Gastroesophageal sphincter (tissue), 4 donors: ENCODE results near the gene UCN. TPM values are rescaled to one million over a fixed set of nuclear protein-coding genes. Genes with fewer than 3 reads are reported as not detected.

Experiments used
- ATAC-seq: fragments of 150-250 bp; one replicate; pipeline ENCODE4 v1.9.1; 2016; ENCODE audit warnings: mild to moderate bottlenecking, moderate library complexity
- H3K27ac ChIP-seq, 4 donors: fragments of 200-600 bp; sonication (generic) in 3 of 4; 1 replicate in 3 of 4; 2 replicates in 1 of 4; pipeline ENCODE4 v1.5.1; 2016 to 2019
- H3K27me3 ChIP-seq: fragments of 200-600 bp; sonication (generic); one replicate; pipeline ENCODE4 v1.5.1; 2019
- H3K36me3 ChIP-seq, 2 donors: fragments of 200-600 bp; sonication (generic); one replicate each; pipeline ENCODE4 v1.5.1; 2019; ENCODE audit warnings: control low read depth in 1 of 2
- H3K4me1 ChIP-seq, 3 donors: fragments of 200-600 bp; sonication (generic); 1 replicate in 2 of 3; 2 replicates in 1 of 3; pipeline ENCODE4 v1.5.1; 2016 to 2019; ENCODE audit warnings: control low read depth in 2 of 3
- H3K4me3 ChIP-seq, 2 donors: fragments of 200-600 bp; sonication (generic); one replicate each; pipeline ENCODE4 v1.5.1; 2019; ENCODE audit warnings: mild to moderate bottlenecking in 1 of 2, moderate library complexity in 1 of 2
- H3K9me3 ChIP-seq, 3 donors: fragments of 200-600 bp; sonication (generic); one replicate each; pipeline ENCODE4 v1.5.1; 2017 to 2019; ENCODE audit warnings: control low read depth in 2 of 3
- CTCF ChIP-seq, 4 experiments: fragments of 200-600 bp in 2 of 4; fragments of 450-650 bp in 2 of 4; sonication (generic) in 1 of 4; IDR thresholded peaks; one replicate each; pipeline ENCODE4 v1.5.1; 2017 to 2019; ENCODE audit warnings: antibody characterized with exemption in 4 of 4, mild to moderate bottlenecking in 2 of 4, moderate library complexity in 2 of 4
- EP300 ChIP-seq: sonication (generic); formaldehyde crosslinking; IDR thresholded peaks from one replicate; pipeline ENCODE4 v1.6.1; 2017; ENCODE audit warnings: antibody characterized with exemption, mild to moderate bottlenecking
- POLR2A ChIP-seq, 2 donors: fragments of 450-650 bp; IDR thresholded peaks; one replicate each; pipeline ENCODE4 v1.6.1; 2017; ENCODE audit warnings: antibody characterized with exemption in 2 of 2, mild to moderate bottlenecking in 2 of 2, moderate library complexity in 1 of 2
- POLR2AphosphoS5 ChIP-seq: sonication (generic); formaldehyde crosslinking; IDR thresholded peaks from one replicate; pipeline ENCODE4 v1.6.1; 2017; ENCODE audit warnings: antibody characterized with exemption
- WGBS, 2 donors: methylation state at CpG; one replicate each; pipeline ENCODE4 v1.1.5; 2018; ENCODE audit warnings: low coverage in 1 of 2; 5-methylcytosine and 5-hydroxymethylcytosine counted together
- total RNA-seq, 4 donors: library from RNA; depleted of rRNA; stranded (reverse); fragments of >200 nt; gene quantifications; one replicate each; pipeline ENCODE4 v1.1.0, GENCODE V29; 2016

UCN gene
- total RNA-seq, 4 donors from 2014 or later = 0.67 to 5.0 (median 2.0) TPM

GRCh38 chr2:27315122-27315521 lies 6.9 kb upstream of the UCN start:
- 60% methylated on average over 6 of the region's 8 CpGs; no CpG with 5 or more reads in 1 of the 2 donors for WGBS, 2 donors

GRCh38 chr2:27314709-27315108 lies 6.5 kb upstream of the UCN start:
- Histone ChIP-seq H3K27ac (no peak overlapping the region), H3K36me3 (peaks cover 0 to 74% of the 10 kb centered on the region in 2 donors), H3K27me3 (no peaks in the 10 kb centered on the region), H3K4me1 (no peaks in the 10 kb centered on the region), H3K9me3 (no peaks in the 10 kb centered on the region), H3K4me3 (no peak overlapping the region)
- no peak for TF ChIP-seq EP300
- TF ChIP-seq CTCF (IDR thresholded peaks at IDR 0.05) = no peak
- 86% methylated on average over 1 of the region's 9 CpGs for WGBS, 2 donors
- no peak for ATAC-seq

More at GRCh38 chr2:27315122-27315521, 6.9 kb upstream of the UCN start:
- Histone ChIP-seq H3K36me3 (peaks cover 0 to 70% of the 10 kb centered on the region in 2 donors), H3K4me1 (no peaks in the 10 kb centered on the region), H3K4me3 (no peak overlapping the region), H3K9me3 (no peaks in the 10 kb centered on the region), H3K27ac (no peak overlapping the region), H3K27me3 (no peaks in the 10 kb centered on the region)
- no peak for ATAC-seq
- TF ChIP-seq CTCF (IDR thresholded peaks at IDR 0.05) = no peak
- no peak for TF ChIP-seq POLR2A (IDR thresholded peaks at IDR 0.05)
- TF ChIP-seq EP300 = no peak
- no peak for TF ChIP-seq POLR2AphosphoS5

- Histone ChIP-seq H3K27me3 (peaks cover 6% of the 10 kb centered on the region), H3K27ac (no peak overlapping the region), H3K4me3 (no peak overlapping the region), H3K9me3 (no peaks in the 10 kb centered on the region), H3K36me3 (peaks cover 0 to 79% of the 10 kb centered on the region in 2 donors), H3K4me1 (no peaks in the 10 kb centered on the region)
- ATAC-seq = no peak
- TF ChIP-seq POLR2A (IDR thresholded peaks at IDR 0.05) (no peak), EP300 (no peak), POLR2AphosphoS5 (no peak), CTCF (IDR thresholded peaks at IDR 0.05) (no peak)
- 85 to 93% methylated on average over 3 to 7 of the region's 8 CpGs for WGBS, 2 donors
Measured at GRCh38 chr2:27313882-27314645, 5.8 kb upstream of the UCN start.

- no peak overlapping the region for H3K4me3 ChIP-seq
- H3K36me3 ChIP-seq = peaks cover 0 to 80% of the 10 kb centered on the region in 2 donors
- no peak for TF ChIP-seq POLR2AphosphoS5
- no peak for TF ChIP-seq POLR2A (IDR thresholded peaks at IDR 0.05)
- H3K4me1 ChIP-seq = peaks cover 0 to 15% (median 8%) of the 10 kb centered on the region in 3 donors
- H3K9me3 ChIP-seq = no peaks in the 10 kb centered on the region
- H3K27ac ChIP-seq = no peak overlapping the region
- no peak for ATAC-seq
- 83% methylated on average over 2 of the region's 3 CpGs; no CpG with 5 or more reads in 1 of the 2 donors for WGBS, 2 donors
- H3K27me3 ChIP-seq = peaks cover 25% of the 10 kb centered on the region
Measured at GRCh38 chr2:27312152-27312551, 3.9 kb upstream of the UCN start.

- Histone ChIP-seq H3K27me3 (peaks cover 50% of the 10 kb centered on the region), H3K4me3 (no peak overlapping the region), H3K36me3 (peaks cover 0 to 55% of the 10 kb centered on the region in 2 donors), H3K9me3 (no peaks in the 10 kb centered on the region), H3K4me1 (peaks cover 0 to 26% (median 15%) of the 10 kb centered on the region in 3 donors), H3K27ac (no peak overlapping the region)
- WGBS, 2 donors = 85 to 97% methylated on average over 5 to 6 of the region's 6 CpGs
- TF ChIP-seq POLR2AphosphoS5 (no peak), EP300 (no peak), POLR2A (IDR thresholded peaks at IDR 0.05) (no peak), CTCF (IDR thresholded peaks at IDR 0.05) (no peak)
- no peak for ATAC-seq
Measured at GRCh38 chr2:27309651-27310050, 1.4 kb upstream of the UCN start.
